Naive thymus-derived CD8-positive, alpha-beta T cell (primary cell): Measurements from ENCODE around the gene RSKR. TPM values are rescaled to one million over a fixed set of nuclear protein-coding genes. Genes with fewer than 3 reads are reported as not detected.
"Not testable (repeated sequence)": the region's sequence is repeated elsewhere in the genome, so short reads cannot be mapped to it uniquely, and the experiment has no call there.

Source experiments
- ATAC-seq, 2 donors: fragments of 150-1000 bp; cut with Tn5 transposase in 1 of 2; sonication (Bioruptor Pico), chemical (Tn5 transposase) in 1 of 2; 1 replicate in 1 of 2; 2 replicates in 1 of 2; pipeline ENCODE4 v1.10.0; 2021; ENCODE audit warnings: mild to moderate bottlenecking in 2 of 2, moderate library complexity in 2 of 2
- POLR2A ChIA-PET: fragments of 350-600 bp; sonication (Branson Sonifier 250); formaldehyde crosslinking; loops from one replicate; lab custom pipeline; 2021; ENCODE audit warnings: antibody characterized with exemption; lab: Charles Lee
- DNase-seq, 10 donors: peaks; one replicate each; pipeline versions ENCODE4 v3.0.0 to v3.0.0-alpha.2; 2020 to 2022
- H3K27ac Mint-ChIP-seq, 10 donors: one replicate each; pipeline ENCODE4 v1.8.0; 2020 to 2022; ENCODE audit warnings: mild to moderate bottlenecking in 10 of 10, mixed read lengths in 10 of 10, moderate library complexity in 4 of 10, inconsistent platforms in 1 of 10
- H3K27me3 Mint-ChIP-seq, 5 donors: one replicate each; pipeline ENCODE4 v1.8.0; 2021 to 2022; ENCODE audit warnings: mixed read lengths in 5 of 5
- H3K36me3 Mint-ChIP-seq, 3 donors: one replicate each; pipeline ENCODE4 v1.8.0; 2020 to 2022; ENCODE audit warnings: mixed read lengths in 3 of 3, mild to moderate bottlenecking in 2 of 3, inconsistent platforms in 1 of 3
- H3K4me1 Mint-ChIP-seq, 4 donors: one replicate each; pipeline ENCODE4 v1.8.0; 2021 to 2022; ENCODE audit warnings: mixed read lengths in 4 of 4
- H3K4me3 Mint-ChIP-seq, 10 donors: one replicate each; pipeline ENCODE4 v1.8.0; 2020 to 2022; ENCODE audit warnings: mild to moderate bottlenecking in 10 of 10, mixed read lengths in 10 of 10, moderate library complexity in 6 of 10, inconsistent platforms in 1 of 10
- H3K9me3 Mint-ChIP-seq, 9 donors: one replicate each; pipeline ENCODE4 v1.8.0; 2020 to 2022; ENCODE audit warnings: mixed read lengths in 9 of 9, mild to moderate bottlenecking in 3 of 9, inconsistent platforms in 1 of 9, moderate library complexity in 1 of 9
- polyA plus RNA-seq, 3 donors: library from polyadenylated mRNA; unstranded; fragments of 300-500 nt; fragmentation: Illumina TruSeq; gene quantifications; one replicate each; pipeline ENCODE4 v1.2.3, GENCODE V29; 2021
- total RNA-seq, 8 experiments: library from RNA in 2 of 8; stranded (reverse) in 2 of 8; gene quantifications; one replicate each; pipeline ENCODE4 v1.2.3 and lab custom pipeline; 2021 to 2026

The RSKR gene, protein sequence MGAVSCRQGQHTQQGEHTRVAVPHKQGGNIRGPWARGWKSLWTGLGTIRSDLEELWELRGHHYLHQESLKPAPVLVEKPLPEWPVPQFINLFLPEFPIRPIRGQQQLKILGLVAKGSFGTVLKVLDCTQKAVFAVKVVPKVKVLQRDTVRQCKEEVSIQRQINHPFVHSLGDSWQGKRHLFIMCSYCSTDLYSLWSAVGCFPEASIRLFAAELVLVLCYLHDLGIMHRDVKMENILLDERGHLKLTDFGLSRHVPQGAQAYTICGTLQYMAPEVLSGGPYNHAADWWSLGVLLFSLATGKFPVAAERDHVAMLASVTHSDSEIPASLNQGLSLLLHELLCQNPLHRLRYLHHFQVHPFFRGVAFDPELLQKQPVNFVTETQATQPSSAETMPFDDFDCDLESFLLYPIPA
- total RNA-seq, result 10 to 100 TPM; 27.3 to 28.9 TPM
- under 1 TPM; 0.11 to 0.75 (median 0.24) TPM for polyA plus RNA-seq
- 9.1 to 23.6 (median 16.2) reads per million in 6 experiments for total RNA-seq (lab: John Stamatoyannopoulos, UW)

DNA sequence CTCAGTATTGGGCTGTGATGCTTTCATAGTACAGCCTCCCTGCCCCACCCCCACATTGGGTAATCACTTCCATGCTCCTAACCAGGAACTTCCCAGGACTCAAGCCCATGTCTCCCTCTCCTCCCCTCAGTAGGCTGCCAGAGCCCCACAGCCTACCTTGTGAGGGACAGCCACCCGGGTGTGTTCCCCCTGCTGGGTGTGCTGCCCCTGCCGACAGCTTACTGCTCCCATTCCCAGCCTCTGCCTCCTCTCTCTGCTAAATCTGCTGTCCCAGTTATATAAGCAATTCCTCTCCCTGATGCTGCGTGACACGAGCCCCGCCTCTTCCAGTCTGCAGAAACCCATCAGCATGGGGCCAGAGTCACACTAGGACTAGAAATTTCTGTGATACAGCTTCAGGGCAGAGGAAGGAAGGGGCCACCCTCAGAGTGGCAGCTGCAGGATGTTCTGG lies at the start of gene RSKR:
Gene RSKR (minus strand): TSS at position 255 of the 451 bp plus-strand sequence. CDS start 24 bp downstream, at position 231.
- no peak within 1 kb of the TSS for H3K4me3 Mint-ChIP-seq
- no peaks in the 10 kb centered on the region for H3K9me3 Mint-ChIP-seq
- H3K4me1 Mint-ChIP-seq, result peaks cover 0 to 18% (median 8%) of the 10 kb centered on the region in 4 donors
- peak within 1 kb of the TSS in 5 of 10 donors; percentile 63 to 74 (median 64) for H3K27ac Mint-ChIP-seq
- DNase-seq (no peak), ATAC-seq (no peak)
- H3K27me3 Mint-ChIP-seq, result no peaks in the 10 kb centered on the region
- POLR2A ChIA-PET, result no interaction called here
- peaks cover 6 to 60% (median 18%) of the 10 kb centered on the region in 3 donors for H3K36me3 Mint-ChIP-seq

DNA sequence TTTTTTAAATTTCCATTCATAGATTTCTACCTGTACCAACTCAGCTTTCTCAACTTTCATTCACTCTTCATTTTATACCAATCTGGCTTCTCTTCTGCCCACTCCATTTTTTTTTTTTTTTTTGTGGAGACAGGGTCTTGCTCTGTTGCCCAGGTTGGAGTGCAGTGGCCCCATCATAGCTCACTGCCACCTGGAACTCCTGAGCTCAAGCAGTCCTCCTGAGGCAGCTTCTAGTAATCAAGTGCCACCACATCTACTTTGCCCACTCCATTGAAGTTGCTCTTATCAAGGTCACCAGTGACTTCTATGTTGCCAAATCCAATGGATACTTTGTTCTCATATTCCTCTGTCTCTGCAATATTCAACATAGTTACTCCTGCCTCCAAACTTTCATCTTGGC lies 49.7 kb upstream of the RSKR start:
- peaks cover 38 to 77% (median 74%) of the 10 kb centered on the region in 4 donors for H3K4me1 Mint-ChIP-seq
- DNase-seq (no peak), ATAC-seq (no peak)
- H3K36me3 Mint-ChIP-seq, result peaks cover 0 to 38% (median 10%) of the 10 kb centered on the region in 3 donors
- peak overlapping the region; percentile 94 to 100 (median 100) for H3K4me3 Mint-ChIP-seq
- no peaks in the 10 kb centered on the region for H3K27me3 Mint-ChIP-seq
- POLR2A ChIA-PET, result interaction anchor here (2.3 to 4.6 kb wide), 4 partner anchors 19 to 306 kb away, joined by 7 to 62 read pairs (median 24); partner anchors contain the start of genes BLTP2, POLDIP2, PROCA1 and RPL23A
- peak overlapping the region; percentile 99 to 100 (median 100) for H3K27ac Mint-ChIP-seq
- no peaks in the 10 kb centered on the region for H3K9me3 Mint-ChIP-seq

DNA sequence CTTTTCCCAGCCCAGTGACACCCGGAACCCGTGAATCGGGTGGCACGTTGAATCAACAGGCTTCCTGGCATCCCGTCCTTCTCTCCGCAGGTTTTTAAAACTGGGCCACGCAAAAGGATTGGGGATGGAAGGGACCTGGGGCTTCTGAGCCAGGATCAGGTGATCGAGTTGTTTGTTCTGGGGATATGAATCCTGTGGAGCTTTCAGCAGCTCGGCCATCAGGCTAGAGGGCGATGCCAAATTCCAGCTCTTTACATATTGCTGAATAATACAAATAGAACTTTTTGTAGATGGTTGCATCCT lies 48.5 kb upstream of the RSKR start:
- H3K4me1 Mint-ChIP-seq, result peaks cover 31 to 70% (median 66%) of the 10 kb centered on the region in 4 donors
- H3K4me3 Mint-ChIP-seq, result peak overlapping the region; percentile 94 to 100 (median 100)
- POLR2A ChIA-PET, result interaction anchor here (0.6 to 4.6 kb wide), 13 partner anchors 13 to 581 kb away, joined by 3 to 62 read pairs (median 11); partner anchors contain the start of genes BLTP2, PHF12, POLDIP2 and PROCA1
- no peaks in the 10 kb centered on the region for H3K9me3 Mint-ChIP-seq
- H3K27me3 Mint-ChIP-seq, result no peaks in the 10 kb centered on the region
- peak overlapping the region; percentile 99 to 100 (median 100) for H3K27ac Mint-ChIP-seq
- no peak for DNase-seq
- no peak for ATAC-seq
- H3K36me3 Mint-ChIP-seq, result peaks cover 0 to 39% (median 18%) of the 10 kb centered on the region in 3 donors

DNA sequence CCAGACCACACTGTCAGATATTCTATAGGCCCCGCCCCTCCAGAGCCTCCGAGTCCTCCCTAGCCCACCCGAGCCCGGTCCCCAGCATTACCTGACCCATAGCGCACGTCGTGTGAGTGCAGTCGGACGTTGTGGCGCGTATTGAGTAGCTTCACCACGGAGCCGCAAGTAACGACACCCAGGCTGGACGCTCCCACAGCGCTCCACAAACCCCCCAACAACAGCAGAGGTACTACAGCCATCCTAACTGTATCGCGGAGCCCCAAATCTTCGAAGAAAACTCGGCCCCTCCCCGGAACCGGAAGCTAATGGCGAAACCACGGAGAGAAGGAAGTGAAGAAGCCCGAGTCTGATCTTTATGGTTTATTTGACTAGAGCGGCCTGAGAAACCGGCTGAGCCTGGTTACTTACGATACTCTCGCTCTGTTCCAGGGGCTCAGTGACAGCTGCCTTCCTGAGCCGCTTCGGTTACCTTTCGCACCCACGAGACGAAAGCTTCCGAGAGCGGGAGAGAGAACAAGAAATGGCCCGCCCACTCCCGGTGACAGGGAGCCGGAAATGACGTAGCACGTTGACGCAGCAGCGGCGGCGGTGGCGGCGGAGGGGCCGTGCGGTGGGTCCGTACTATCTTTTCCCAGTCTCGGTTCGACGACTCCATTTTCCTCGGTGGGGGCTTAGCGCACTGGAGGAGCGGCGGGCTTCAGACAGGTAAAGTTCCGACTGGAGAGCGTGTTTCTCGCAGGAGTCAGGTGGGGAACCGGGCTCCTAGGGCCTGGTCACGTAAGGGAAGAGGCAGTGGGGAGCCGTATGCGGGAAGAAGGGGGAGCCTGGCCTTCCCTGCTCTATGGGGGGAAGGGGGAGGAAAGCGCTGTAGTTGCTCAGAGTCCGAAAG lies 47.9 kb upstream of the RSKR start, which contains the start of the genes SDF2 and SUPT6H:
Gene SDF2 (minus strand): TSS at position 272 of the 892 bp plus-strand sequence. CDS start 30 bp downstream, at position 242.
Gene SUPT6H (plus strand): TSS at position 571 of the 892 bp plus-strand sequence. CDS start 11,197 bp downstream, outside the sequence.
- POLR2A ChIA-PET, result interaction anchor here (0.6 to 4.6 kb wide), 21 partner anchors 9 to 580 kb away, joined by 3 to 62 read pairs (median 5); partner anchors contain the start of genes ALDOC, BLTP2, PHF12 and POLDIP2
- peak within 1 kb of the TSS; percentile 94 to 100 (median 100) for H3K4me3 Mint-ChIP-seq
- DNase-seq, result peak; percentile 86 to 98 (median 94)
- no peaks in the 10 kb centered on the region for H3K27me3 Mint-ChIP-seq
- H3K36me3 Mint-ChIP-seq, result peaks cover 0 to 40% (median 18%) of the 10 kb centered on the region in 3 donors
- peak; percentile 88 to 89 for ATAC-seq
- H3K9me3 Mint-ChIP-seq, result no peaks in the 10 kb centered on the region
- H3K27ac Mint-ChIP-seq, result peak within 1 kb of the TSS; percentile 99 to 100 (median 100)
- H3K4me1 Mint-ChIP-seq, result peaks cover 30 to 71% (median 65%) of the 10 kb centered on the region in 4 donors

DNA sequence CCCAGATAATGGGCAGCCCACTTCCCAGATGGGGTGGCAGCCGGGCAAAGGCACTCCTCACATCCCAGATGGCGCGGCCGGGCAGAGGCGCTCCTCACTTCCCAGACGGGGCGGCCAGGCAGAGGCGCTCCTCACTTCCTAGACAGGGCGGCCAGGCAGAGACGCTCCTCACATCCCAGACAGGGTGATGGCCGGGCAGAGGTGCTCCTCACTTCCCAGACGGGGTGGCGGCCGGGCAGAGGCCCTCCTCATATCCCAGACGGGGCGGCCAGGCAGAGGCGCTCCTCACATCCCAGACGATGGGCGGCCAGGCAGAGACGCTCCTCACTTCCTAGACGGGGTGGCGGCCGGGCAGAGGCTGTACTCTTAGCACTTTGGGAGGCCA lies 45.5 kb upstream of the RSKR start:
- peaks cover 22 to 62% (median 53%) of the 10 kb centered on the region in 4 donors for H3K4me1 Mint-ChIP-seq
- POLR2A ChIA-PET, result interaction anchor here (4.6 kb wide), 1 partner anchor 15 kb away, joined by 62 read pairs; the partner anchor contains the start of gene BLTP2
- DNase-seq, ATAC-seq, H3K9me3 Mint-ChIP-seq, H3K27me3 Mint-ChIP-seq: not testable (repeated sequence)
- H3K36me3 Mint-ChIP-seq, result peaks cover 0 to 38% (median 18%) of the 10 kb centered on the region in 3 donors
- peak overlapping the region in 6 of 10 donors; percentile 94 to 100 (median 100) for H3K4me3 Mint-ChIP-seq
- peak overlapping the region in 4 of 10 donors; percentile 20 to 100 (median 69) for H3K27ac Mint-ChIP-seq

DNA sequence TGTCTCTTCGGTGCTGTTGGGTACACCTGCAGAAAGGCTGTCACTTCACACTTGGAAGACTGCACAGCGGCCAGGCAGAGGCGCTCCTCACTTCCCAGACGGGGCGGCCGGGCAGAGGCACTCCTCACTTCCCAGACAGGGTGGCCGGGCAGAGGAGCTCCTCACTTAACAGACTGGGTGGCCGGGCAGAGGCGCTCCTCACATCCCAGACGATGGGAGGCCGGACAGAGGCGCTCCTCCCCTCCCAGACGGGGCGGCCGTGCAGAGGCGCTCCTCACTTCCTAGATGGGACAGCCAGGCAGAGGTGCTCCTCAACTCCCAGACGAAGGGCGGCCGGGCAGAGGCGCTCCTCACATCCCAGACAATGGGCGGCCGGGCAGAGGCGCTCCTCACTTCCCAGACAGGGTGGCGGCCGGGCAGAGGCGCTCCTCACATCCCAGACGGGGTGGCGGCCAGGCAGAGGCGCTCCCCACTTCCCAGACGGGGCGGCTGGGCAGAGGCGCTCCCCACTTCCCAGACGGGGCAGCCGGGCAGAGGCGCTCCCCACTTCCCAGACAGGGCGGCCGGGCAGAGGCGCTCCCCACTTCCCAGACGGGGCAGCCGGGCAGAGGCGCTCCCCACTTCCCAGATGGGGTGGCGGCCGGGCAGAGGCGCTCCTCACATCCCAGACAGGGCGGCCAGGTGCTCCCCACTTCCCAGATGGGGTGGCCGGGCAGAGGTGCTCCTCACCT lies 44.9 kb upstream of the RSKR start:
- H3K36me3 Mint-ChIP-seq, result peaks cover 0 to 38% (median 18%) of the 10 kb centered on the region in 3 donors
- H3K27ac Mint-ChIP-seq, result peak overlapping the region in 2 of 10 donors; percentile 62 to 71
- DNase-seq, H3K27me3 Mint-ChIP-seq, ATAC-seq, H3K9me3 Mint-ChIP-seq, POLR2A ChIA-PET: not testable (repeated sequence)
- H3K4me1 Mint-ChIP-seq, result peaks cover 19 to 59% (median 48%) of the 10 kb centered on the region in 4 donors
- peak overlapping the region in 2 of 10 donors; percentile 20 to 22 for H3K4me3 Mint-ChIP-seq

DNA sequence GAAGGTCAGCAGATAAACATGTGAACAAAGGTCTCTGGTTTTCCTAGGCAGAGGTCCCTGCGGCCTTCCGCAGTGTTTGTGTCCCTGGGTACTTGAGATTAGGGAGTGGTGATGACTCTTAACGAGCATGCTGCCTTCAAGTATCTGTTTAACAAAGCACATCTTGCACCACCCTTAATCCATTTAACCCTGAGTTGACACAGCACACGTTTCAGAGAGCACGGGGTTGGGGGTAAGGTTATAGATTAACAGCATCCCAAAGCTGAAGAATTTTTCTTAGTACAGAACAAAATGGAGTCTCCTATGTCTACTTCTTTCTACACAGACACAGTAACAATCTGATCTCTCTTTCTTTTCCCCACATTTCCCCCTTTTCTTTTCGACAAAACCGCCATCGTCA lies 44.4 kb upstream of the RSKR start:
- ATAC-seq, H3K4me3 Mint-ChIP-seq, H3K9me3 Mint-ChIP-seq, DNase-seq, H3K27me3 Mint-ChIP-seq: not testable (repeated sequence)
- Mint-ChIP-seq H3K27ac (peak overlapping the region in 4 of 10 donors; percentile 26 to 71 (median 65)), H3K36me3 (peaks cover 0 to 41% (median 18%) of the 10 kb centered on the region in 3 donors), H3K4me1 (peaks cover 15 to 56% (median 43%) of the 10 kb centered on the region in 4 donors)
- POLR2A ChIA-PET, result interaction anchor here (1.2 kb wide), 1 partner anchor 13 kb away, joined by 6 read pairs; the partner anchor contains the start of gene BLTP2

DNA sequence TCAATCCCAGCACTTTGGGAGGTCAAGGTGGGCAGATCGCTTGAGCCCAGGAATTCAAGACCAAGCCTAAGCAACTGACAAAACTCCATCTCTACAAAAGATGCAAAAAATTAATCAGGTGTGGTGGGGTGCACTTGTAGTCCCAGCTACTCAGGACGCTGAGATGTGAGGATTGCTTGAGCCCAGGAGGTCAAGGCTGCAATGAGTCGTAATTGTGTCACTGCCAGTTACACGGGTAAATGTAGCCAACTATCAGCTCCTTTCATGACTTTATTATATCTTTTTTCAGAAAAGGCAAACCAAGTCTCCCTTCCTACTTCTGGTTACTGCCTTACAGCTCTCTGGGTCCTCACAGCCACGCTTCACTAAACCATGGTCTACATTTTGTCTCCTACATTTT lies 43.8 kb upstream of the RSKR start:
- DNase-seq, result no peak
- H3K36me3 Mint-ChIP-seq, result peaks cover 0 to 45% (median 18%) of the 10 kb centered on the region in 3 donors
- no peak for ATAC-seq
- H3K9me3 Mint-ChIP-seq, result no peaks in the 10 kb centered on the region
- peak overlapping the region in 4 of 10 donors; percentile 26 to 69 (median 62) for H3K27ac Mint-ChIP-seq
- H3K27me3 Mint-ChIP-seq, result no peaks in the 10 kb centered on the region
- peaks cover 11 to 55% (median 37%) of the 10 kb centered on the region in 4 donors for H3K4me1 Mint-ChIP-seq
- no peak overlapping the region for H3K4me3 Mint-ChIP-seq
- POLR2A ChIA-PET, result interaction anchor here (1.2 kb wide), 1 partner anchor 12 kb away, joined by 6 read pairs; the partner anchor contains the start of gene BLTP2

DNA sequence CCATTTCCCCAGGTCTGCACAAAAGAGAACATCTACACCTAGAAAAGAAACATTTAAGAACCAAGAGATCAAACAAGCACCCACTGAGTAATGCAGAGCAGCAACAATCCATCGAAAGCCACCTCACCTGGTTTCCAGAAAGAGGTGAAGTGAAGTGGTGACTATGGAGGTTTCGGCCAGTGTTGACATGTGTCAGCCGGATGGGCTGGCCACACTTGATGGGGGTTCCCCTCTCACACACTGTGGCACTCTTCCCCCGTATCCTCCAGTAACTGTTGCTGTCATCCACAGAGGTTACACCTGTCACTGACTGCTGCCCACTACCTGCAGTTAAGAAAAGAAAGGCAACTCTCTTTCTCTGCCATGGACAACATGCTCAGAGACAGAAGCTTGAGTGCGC lies 41.2 kb upstream of the RSKR start:
- peak overlapping the region in 4 of 10 donors; percentile 51 to 83 (median 65) for H3K27ac Mint-ChIP-seq
- DNase-seq (no peak), ATAC-seq (no peak)
- no peak overlapping the region for H3K4me3 Mint-ChIP-seq
- H3K9me3 Mint-ChIP-seq, result no peaks in the 10 kb centered on the region
- POLR2A ChIA-PET, result no interaction called here
- peaks cover 6 to 41% (median 15%) of the 10 kb centered on the region in 4 donors for H3K4me1 Mint-ChIP-seq
- H3K27me3 Mint-ChIP-seq, result no peaks in the 10 kb centered on the region
- H3K36me3 Mint-ChIP-seq, result peaks cover 0 to 62% (median 14%) of the 10 kb centered on the region in 3 donors

DNA sequence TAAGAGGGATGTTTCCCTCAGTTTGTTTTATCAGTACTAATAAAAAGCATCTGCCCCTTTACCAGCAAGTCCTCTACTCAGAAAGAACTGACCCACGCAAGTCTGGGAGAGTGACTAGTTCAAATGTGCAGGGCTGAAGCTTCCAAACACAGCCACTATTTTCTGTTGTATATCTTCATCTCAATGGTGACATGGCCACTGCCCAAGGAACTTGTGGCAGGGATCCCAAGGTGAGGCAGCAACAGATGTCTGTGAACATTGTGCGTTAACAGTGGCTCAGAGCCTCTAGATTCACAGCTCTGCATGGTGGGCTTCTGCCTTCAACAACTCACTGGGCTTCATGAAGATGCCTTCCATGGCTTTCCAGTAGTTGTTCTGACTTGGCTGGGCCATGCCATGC lies 34.7 kb upstream of the RSKR start:
- POLR2A ChIA-PET, result interaction anchor here (1.3 to 2.4 kb wide), 2 partner anchors 13 to 63 kb away, joined by 3 to 25 read pairs; partner anchors contain the start of genes PROCA1, SDF2 and SUPT6H
- H3K4me1 Mint-ChIP-seq, result peaks cover 15 to 42% (median 26%) of the 10 kb centered on the region in 4 donors
- H3K27ac Mint-ChIP-seq, result peak overlapping the region in 2 of 10 donors; percentile 59 to 71
- H3K36me3 Mint-ChIP-seq, result peaks cover 0 to 45% (median 0%) of the 10 kb centered on the region in 3 donors
- no peak overlapping the region for H3K4me3 Mint-ChIP-seq
- no peaks in the 10 kb centered on the region for H3K9me3 Mint-ChIP-seq
- DNase-seq (no peak), ATAC-seq (no peak)
- no peaks in the 10 kb centered on the region for H3K27me3 Mint-ChIP-seq
